GM12892 (cell line): ENCODE results near the gene ICE1.
A peak's percentile ranks its signal among the peaks of the same experiment; 100 is the strongest.
"Not testable (repeated sequence)": the region's sequence is repeated elsewhere in the genome, so short reads cannot be mapped to it uniquely, and the experiment has no call there.

Experiments
- DNase-seq: peaks from one replicate; pipeline ENCODE4 v3.0.0; 2011; ENCODE audit not compliant: insufficient read length
- FAIRE-seq: peaks from 2 replicates; lab custom pipeline; 2011; peaks lifted over from hg19 to GRCh38; lab: Jason Lieb, UNC
- POLR2A ChIP-seq: IDR thresholded peaks from 2 replicates; pipeline ENCODE4 v1.6.1; 2011; ENCODE audit warnings: low read depth, low read length, control low read depth
- POLR2AphosphoS5 ChIP-seq: IDR thresholded peaks from 2 replicates; pipeline ENCODE4 v1.6.1; 2011; ENCODE audit warnings: low read depth, low read length, control low read depth
- TAF1 ChIP-seq: IDR thresholded peaks from 2 replicates; pipeline ENCODE4 v1.6.1; 2011; ENCODE audit warnings: low read depth, mild to moderate bottlenecking, control low read depth, low read length, borderline replicate concordance

The ICE1 gene

GRCh38 chr5:5490774-5491347 lies 68.4 kb downstream of the ICE1 start:
- FAIRE-seq (no peak), DNase-seq (no peak)

GRCh38 chr5:5492087-5492933 lies 69.8 kb downstream of the ICE1 start:
- FAIRE-seq (no peak), DNase-seq (peak; percentile 23)
- TF ChIP-seq POLR2AphosphoS5 (no peak), TAF1 (no peak), POLR2A (no peak)

More at GRCh38 chr5:5490774-5491347, 68.4 kb downstream of the ICE1 start:
- no peak for TF ChIP-seq POLR2A

GRCh38 chr5:5492934-5493271 lies 70.4 kb downstream of the ICE1 start:
- not testable (repeated sequence) for DNase-seq, FAIRE-seq

- no peak for FAIRE-seq
- TF ChIP-seq POLR2AphosphoS5, result no peak
- TF ChIP-seq POLR2A, result no peak
- no peak for TF ChIP-seq TAF1
- peak; percentile 61 for DNase-seq
These were observed 72.3 kb downstream of the ICE1 start for GRCh38 chr5:5494489-5495402.

- TF ChIP-seq TAF1, result no peak
- no peak for TF ChIP-seq POLR2AphosphoS5
- DNase-seq (peak; percentile 32), FAIRE-seq (no peak)
These were observed 74.8 kb downstream of the ICE1 start for GRCh38 chr5:5497152-5497788.

- no peak for TF ChIP-seq POLR2A
- no peak for TF ChIP-seq TAF1
- no peak for TF ChIP-seq POLR2AphosphoS5
- DNase-seq, result no peak
- FAIRE-seq, result no peak
These were observed 77.0 kb downstream of the ICE1 start for GRCh38 chr5:5499442-5499841.

- no peak for DNase-seq
- no peak for FAIRE-seq
- TF ChIP-seq TAF1 (no peak), POLR2AphosphoS5 (no peak), POLR2A (no peak)
These were observed 81.8 kb downstream of the ICE1 start for GRCh38 chr5:5504325-5504724.

- DNase-seq, result no peak
- FAIRE-seq, result no peak
- TF ChIP-seq TAF1 (no peak), POLR2A (no peak), POLR2AphosphoS5 (no peak)
These were observed 83.3 kb downstream of the ICE1 start for GRCh38 chr5:5505815-5506214.

- no peak for FAIRE-seq
- TF ChIP-seq POLR2AphosphoS5, result no peak
- no peak for TF ChIP-seq POLR2A
- TF ChIP-seq TAF1, result no peak
- no peak for DNase-seq
These were observed 85.9 kb downstream of the ICE1 start for GRCh38 chr5:5508391-5508790.

- TF ChIP-seq TAF1 (no peak), POLR2AphosphoS5 (no peak), POLR2A (no peak)
- no peak for DNase-seq
- no peak for FAIRE-seq
These were observed 89.5 kb downstream of the ICE1 start for GRCh38 chr5:5511904-5512416.

GRCh38 chr5:5512543-5512942 lies 90.1 kb downstream of the ICE1 start:
- TF ChIP-seq POLR2AphosphoS5, result no peak
- no peak for TF ChIP-seq TAF1
- TF ChIP-seq POLR2A, result no peak
- FAIRE-seq (no peak), DNase-seq (no peak)

GRCh38 chr5:5520622-5521021 lies 98.1 kb downstream of the ICE1 start:
- DNase-seq, FAIRE-seq: not testable (repeated sequence)
